GM15510 (cell line): ENCODE results near the gene SLC25A15.

ENCODE experiments used
- POLR2A ChIP-seq: IDR thresholded peaks from 3 replicates; pipeline ENCODE4 v1.6.1; 2011; ENCODE audit warnings: borderline replicate concordance; ENCODE audit not compliant: insufficient read length; ENCODE audit errors: extremely low read depth

Gene SLC25A15

GRCh38 chr13:40789275-40790153, at the start of gene SLC25A15:
SLC25A15 (plus strand) TSS chr13:40789611; CDS start chr13:40793227, 3,616 bp downstream.
- peak; percentile 82 for TF ChIP-seq POLR2A

- TF ChIP-seq POLR2A: no peak
These were observed 40.1 kb upstream of the SLC25A15 start for GRCh38 chr13:40749327-40749726.

GRCh38 chr13:40755082-40755700, 34.2 kb upstream of the SLC25A15 start:
- TF ChIP-seq POLR2A: no peak

GRCh38 chr13:40756042-40756441, 33.4 kb upstream of the SLC25A15 start:
- TF ChIP-seq POLR2A: no peak

- no peak for TF ChIP-seq POLR2A
These were observed 30.6 kb upstream of the SLC25A15 start for GRCh38 chr13:40758811-40759210.

- no peak for TF ChIP-seq POLR2A
These were observed 26.6 kb upstream of the SLC25A15 start for GRCh38 chr13:40762849-40763248.

- no peak for TF ChIP-seq POLR2A
These were observed 24.6 kb upstream of the SLC25A15 start for GRCh38 chr13:40764587-40765403.

GRCh38 chr13:40765602-40766001, 23.8 kb upstream of the SLC25A15 start:
- TF ChIP-seq POLR2A: no peak

- no peak for TF ChIP-seq POLR2A
These were observed 19.4 kb upstream of the SLC25A15 start for GRCh38 chr13:40769970-40770369.

- no peak for TF ChIP-seq POLR2A
These were observed 18.8 kb upstream of the SLC25A15 start for GRCh38 chr13:40770609-40770933.

- peak; percentile 85 for TF ChIP-seq POLR2A
These were observed 18.3 kb upstream of the SLC25A15 start, which contains the start of gene MRPS31 for GRCh38 chr13:40770934-40771618. MRPS31 (minus strand) TSS chr13:40771190; CDS start chr13:40771136, 54 bp downstream.

GRCh38 chr13:40772765-40773473, 16.5 kb upstream of the SLC25A15 start:
- no peak for TF ChIP-seq POLR2A

- TF ChIP-seq POLR2A: no peak
These were observed 14.7 kb upstream of the SLC25A15 start for GRCh38 chr13:40774672-40775071.

- TF ChIP-seq POLR2A: no peak
These were observed 13.2 kb upstream of the SLC25A15 start for GRCh38 chr13:40776232-40776631.

- TF ChIP-seq POLR2A: no peak
These were observed 12.7 kb upstream of the SLC25A15 start for GRCh38 chr13:40776681-40777165.
